D721Med (cell line): ENCODE data around the gene PRODH2.

Source experiments
- DNase-seq: peaks from one replicate; pipeline ENCODE4 v3.0.0; 2011; ENCODE audit warnings: low spot score; ENCODE audit not compliant: insufficient read length
- FAIRE-seq: peaks from 2 replicates; lab custom pipeline; 2011; peaks lifted over from hg19 to GRCh38; lab: Jason Lieb, UNC
- CTCF ChIP-seq: IDR thresholded peaks from 2 replicates; pipeline ENCODE4 v1.5.1; 2012; ENCODE audit warnings: mild to moderate bottlenecking, control low read depth; ENCODE audit not compliant: insufficient read depth; ENCODE audit errors: missing control alignments

The PRODH2 gene

GRCh38 chr19:35847911-35848310 lies 35.3 kb upstream of the PRODH2 start:
- no peak for TF ChIP-seq CTCF
- no peak for DNase-seq
- no peak for FAIRE-seq

- no peak for DNase-seq
- no peak for FAIRE-seq
Observed at GRCh38 chr19:35846038-35846668, 33.5 kb upstream of the PRODH2 start.

GRCh38 chr19:35845215-35846037 lies 32.8 kb upstream of the PRODH2 start:
- FAIRE-seq (no peak), DNase-seq (no peak)
- TF ChIP-seq CTCF = no peak

More at GRCh38 chr19:35846038-35846668, 33.5 kb upstream of the PRODH2 start:
- TF ChIP-seq CTCF = no peak

- no peak for FAIRE-seq
- TF ChIP-seq CTCF = no peak
Observed at GRCh38 chr19:35844482-35845214, 32.0 kb upstream of the PRODH2 start.

GRCh38 chr19:35843676-35844481 lies 31.2 kb upstream of the PRODH2 start:
- no peak for TF ChIP-seq CTCF
- FAIRE-seq (no peak), DNase-seq (no peak)

More at GRCh38 chr19:35844482-35845214, 32.0 kb upstream of the PRODH2 start:
- no peak for DNase-seq

GRCh38 chr19:35842666-35843272 lies 30.1 kb upstream of the PRODH2 start:
- no peak for FAIRE-seq
- no peak for TF ChIP-seq CTCF

More at GRCh38 chr19:35842666-35843272, 30.1 kb upstream of the PRODH2 start:
- no peak for DNase-seq
